ENCODE results near the gene TGFA.
A peak's percentile ranks its signal among the peaks of the same experiment; 100 is the strongest.

GRCh38 chr2:70603066-70603465, 49.4 kb upstream of the TGFA start:
- TF ChIP-seq CTCF (conservative IDR thresholded peaks at IDR 0.05; ENCODE audit: low read length) = peak; percentile 46; the same call in 1 of the 2 replicates
- TF ChIP-seq EZH2phosphoT487 (IDR thresholded peaks at IDR 0.05; ENCODE audit: borderline replicate concordance) = no peak
